Measurements from ENCODE around the gene PRKAR1B. TPM values are rescaled to one million over a fixed set of nuclear protein-coding genes. Genes with fewer than 3 reads are reported as not detected.

PRKAR1B gene
- total RNA-seq, 2 donors from 2014 or later = 2.0 to 3.4 TPM

DNA sequence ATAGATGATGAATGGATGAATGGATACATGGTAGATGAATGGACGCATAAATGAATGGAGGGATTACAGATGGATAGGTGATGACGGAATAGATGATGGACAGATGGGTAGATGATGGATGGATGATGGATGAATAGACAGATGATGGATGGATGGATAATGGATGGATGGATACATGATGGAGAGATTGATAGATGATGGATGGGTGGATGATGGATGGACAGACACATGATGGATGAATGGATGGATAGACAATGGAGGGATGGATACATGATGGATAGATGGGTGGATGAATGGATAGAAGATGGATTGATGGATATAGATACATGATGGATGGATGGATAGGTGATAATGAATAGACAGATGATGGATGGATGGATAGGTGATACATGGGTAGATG, 198.6 kb downstream of the PRKAR1B start:
- Histone ChIP-seq H3K4me3 (no peak overlapping the region), H3K4me1 (no peaks in the 10 kb centered on the region), H3K36me3 (replicated peaks in 1 of 2; ENCODE audit: insufficient read depth in 1 of 2, low read depth in 2 of 2) (no peaks in the 10 kb centered on the region), H3K9me3 (peaks cover 0 to 4% (median 0%) of the 10 kb centered on the region in 3 donors), H3K27me3 (no peaks in the 10 kb centered on the region), H3K27ac (no peak overlapping the region)
- no peak for DNase-seq
- intact Hi-C loops (cut with DNase I) = no loop called here
- WGBS, 2 donors = 89 to 97% methylated on average over 2 of the region's 2 CpGs
- no peak for ATAC-seq
- no peak for TF ChIP-seq POLR2A (IDR thresholded peaks at IDR 0.05)
- TF ChIP-seq, protein P1, sequence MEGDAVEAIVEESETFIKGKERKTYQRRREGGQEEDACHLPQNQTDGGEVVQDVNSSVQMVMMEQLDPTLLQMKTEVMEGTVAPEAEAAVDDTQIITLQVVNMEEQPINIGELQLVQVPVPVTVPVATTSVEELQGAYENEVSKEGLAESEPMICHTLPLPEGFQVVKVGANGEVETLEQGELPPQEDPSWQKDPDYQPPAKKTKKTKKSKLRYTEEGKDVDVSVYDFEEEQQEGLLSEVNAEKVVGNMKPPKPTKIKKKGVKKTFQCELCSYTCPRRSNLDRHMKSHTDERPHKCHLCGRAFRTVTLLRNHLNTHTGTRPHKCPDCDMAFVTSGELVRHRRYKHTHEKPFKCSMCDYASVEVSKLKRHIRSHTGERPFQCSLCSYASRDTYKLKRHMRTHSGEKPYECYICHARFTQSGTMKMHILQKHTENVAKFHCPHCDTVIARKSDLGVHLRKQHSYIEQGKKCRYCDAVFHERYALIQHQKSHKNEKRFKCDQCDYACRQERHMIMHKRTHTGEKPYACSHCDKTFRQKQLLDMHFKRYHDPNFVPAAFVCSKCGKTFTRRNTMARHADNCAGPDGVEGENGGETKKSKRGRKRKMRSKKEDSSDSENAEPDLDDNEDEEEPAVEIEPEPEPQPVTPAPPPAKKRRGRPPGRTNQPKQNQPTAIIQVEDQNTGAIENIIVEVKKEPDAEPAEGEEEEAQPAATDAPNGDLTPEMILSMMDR (IDR thresholded peaks at IDR 0.05) = no peak

DNA sequence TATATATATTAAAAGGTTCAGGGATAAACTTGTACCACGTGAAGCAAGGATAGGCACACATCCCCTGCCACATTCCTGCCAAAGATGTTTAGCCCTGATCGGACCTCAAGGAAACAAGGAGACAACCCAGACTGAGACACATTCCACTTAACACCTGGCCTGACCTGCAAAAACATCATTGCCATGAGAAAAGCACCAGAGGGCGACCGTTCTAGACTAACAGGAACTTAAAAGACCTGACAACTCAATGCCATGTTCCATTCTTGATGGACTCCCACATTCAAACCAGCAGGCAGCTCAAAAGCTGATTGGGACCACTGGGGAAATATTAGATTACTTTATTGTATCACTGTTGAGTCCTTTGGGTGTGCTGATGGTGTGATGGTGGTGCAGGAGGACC, 199.4 kb downstream of the PRKAR1B start:
- TF ChIP-seq, protein P1 (IDR thresholded peaks at IDR 0.05) = no peak
- no peak for TF ChIP-seq POLR2A (IDR thresholded peaks at IDR 0.05)
- Histone ChIP-seq H3K27ac (no peak overlapping the region), H3K9me3 (peaks cover 0 to 4% (median 0%) of the 10 kb centered on the region in 3 donors), H3K4me1 (peaks cover 3% of the 10 kb centered on the region), H3K4me3 (no peak overlapping the region), H3K27me3 (no peaks in the 10 kb centered on the region), H3K36me3 (replicated peaks in 1 of 2; ENCODE audit: insufficient read depth in 1 of 2, low read depth in 2 of 2) (no peaks in the 10 kb centered on the region)
- 66 to 73% methylated on average over 4 of the region's 4 CpGs for WGBS, 2 donors
- ATAC-seq (no peak), DNase-seq (no peak)
- intact Hi-C loops (cut with DNase I) = no loop called here

GRCh38 chr7:526460-527034, 200.5 kb downstream of the PRKAR1B start:
- intact Hi-C loops (cut with DNase I) = no loop called here
- Histone ChIP-seq H3K36me3 (replicated peaks in 1 of 2; ENCODE audit: insufficient read depth in 1 of 2, low read depth in 2 of 2) (no peaks in the 10 kb centered on the region), H3K9me3 (peaks cover 0 to 4% (median 0%) of the 10 kb centered on the region in 3 donors), H3K27me3 (no peaks in the 10 kb centered on the region), H3K4me1 (peaks cover 15% of the 10 kb centered on the region), H3K4me3 (no peak overlapping the region), H3K27ac (no peak overlapping the region)
- TF ChIP-seq, protein P1 (IDR thresholded peaks at IDR 0.05) = no peak
- no peak for TF ChIP-seq POLR2A (IDR thresholded peaks at IDR 0.05)
- ATAC-seq (no peak), DNase-seq (no peak)
- WGBS, 2 donors = 84 to 85% methylated on average over 7 to 22 of the region's 22 CpGs

DNA sequence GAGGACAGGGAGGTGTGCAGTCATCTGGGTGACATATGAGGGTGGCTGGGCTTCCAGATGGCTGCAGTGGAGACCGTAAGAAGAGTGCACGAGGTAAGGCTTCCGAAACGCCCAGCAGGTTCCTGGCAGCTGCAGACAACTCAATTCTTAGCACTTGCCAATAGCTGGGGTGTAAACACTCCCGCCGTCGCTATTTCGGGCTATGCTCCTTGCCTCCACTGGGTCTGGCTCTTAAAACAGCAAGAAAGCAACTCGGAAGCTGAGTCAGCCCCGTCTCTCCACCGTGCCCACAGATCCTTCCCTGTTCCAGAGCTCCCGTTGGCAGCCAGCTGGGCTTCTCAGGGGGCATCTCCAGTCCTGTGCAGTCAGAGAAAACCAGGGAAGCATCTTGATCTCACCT, 201.3 kb downstream of the PRKAR1B start:
- 87 to 91% methylated on average over 12 of the region's 12 CpGs for WGBS, 2 donors
- TF ChIP-seq POLR2A (IDR thresholded peaks at IDR 0.05) = no peak
- TF ChIP-seq, protein P1 (IDR thresholded peaks at IDR 0.05) = no peak
- Histone ChIP-seq H3K27me3 (no peaks in the 10 kb centered on the region), H3K4me1 (peaks cover 23% of the 10 kb centered on the region), H3K4me3 (no peak overlapping the region), H3K36me3 (replicated peaks in 1 of 2; ENCODE audit: insufficient read depth in 1 of 2, low read depth in 2 of 2) (no peaks in the 10 kb centered on the region), H3K27ac (no peak overlapping the region), H3K9me3 (peaks cover 0 to 4% (median 0%) of the 10 kb centered on the region in 3 donors)
- ATAC-seq (no peak), DNase-seq (no peak)
- intact Hi-C loops (cut with DNase I) = no loop called here

DNA sequence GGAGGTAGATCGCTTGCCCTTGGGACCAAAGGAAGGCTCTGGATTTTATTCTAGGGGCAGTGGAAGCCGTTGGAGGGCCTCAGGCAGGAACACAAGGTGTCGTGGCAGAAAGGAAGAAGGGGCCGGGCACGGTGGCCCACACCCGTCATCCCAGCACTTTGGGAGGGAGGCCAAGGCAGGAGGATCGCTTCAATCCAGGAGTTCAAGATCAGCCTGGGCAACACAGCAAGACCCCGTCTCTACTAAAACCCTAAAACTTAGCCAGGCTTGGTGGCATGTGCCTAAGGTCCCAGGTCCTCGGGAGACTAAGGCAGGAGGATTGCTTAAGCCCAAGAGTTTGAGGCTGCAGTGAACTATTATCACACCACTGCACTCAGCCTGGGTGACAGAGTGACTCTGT, 202.3 kb downstream of the PRKAR1B start:
- no peak for DNase-seq
- Histone ChIP-seq H3K9me3 (peaks cover 0 to 4% (median 0%) of the 10 kb centered on the region in 3 donors), H3K4me3 (no peak overlapping the region), H3K36me3 (replicated peaks in 1 of 2; ENCODE audit: insufficient read depth in 1 of 2, low read depth in 2 of 2) (no peaks in the 10 kb centered on the region), H3K4me1 (peaks cover 32% of the 10 kb centered on the region), H3K27me3 (no peaks in the 10 kb centered on the region), H3K27ac (no peak overlapping the region)
- intact Hi-C loops (cut with DNase I) = no loop called here
- ATAC-seq = no peak
- TF ChIP-seq, protein P1 (IDR thresholded peaks at IDR 0.05) = no peak
- no peak for TF ChIP-seq POLR2A (IDR thresholded peaks at IDR 0.05)
- 88 to 90% methylated on average over 8 to 9 of the region's 9 CpGs for WGBS, 2 donors
